ENCODE measurements around the gene CTSH. TPM values are rescaled to one million over a fixed set of nuclear protein-coding genes. Genes with fewer than 3 reads are reported as not detected.

The CTSH gene
- total and polyA plus RNA-seq, 2 of the 13 experiments (the other 11 are each of a cell fraction or from before 2014, with no cell fraction given) = 265 to 653 TPM

GRCh38 chr15:78944669-78945407, at the start of gene CTSH (continued):
- TF ChIP-seq MATR3 (CRISPR knock-in tag; IDR thresholded peaks at IDR 0.05) (no peak), ARHGAP35 (CRISPR knock-in tag; IDR thresholded peaks at IDR 0.05; ENCODE audit: borderline replicate concordance) (peak; percentile 87), CC2D1A (CRISPR knock-in tag; IDR thresholded peaks at IDR 0.05) (no peak), ZNF766 (CRISPR knock-in tag; IDR thresholded peaks at IDR 0.05; ENCODE audit: borderline replicate concordance) (peak; percentile 52; the same call in 1 of the 2 replicates), ZNF713 (CRISPR knock-in tag; IDR thresholded peaks at IDR 0.05) (no peak), ZNF280B (CRISPR knock-in tag; IDR thresholded peaks at IDR 0.05; ENCODE audit: borderline replicate concordance) (peak; percentile 59; the same call in 1 of the 2 replicates), IKZF5 (CRISPR knock-in tag; IDR thresholded peaks at IDR 0.05) (no peak; the same call in 1 of the 2 replicates), GABPB1 (CRISPR knock-in tag; IDR thresholded peaks at IDR 0.05) (peak; percentile 73; the same call in 1 of the 2 replicates), BCL6 (CRISPR knock-in tag; IDR thresholded peaks at IDR 0.05) (peak; percentile 37; the same call in 1 of the 2 replicates), MTF1 (CRISPR knock-in tag; IDR thresholded peaks at IDR 0.05) (no peak), ZBTB46 (CRISPR knock-in tag; IDR thresholded peaks at IDR 0.05; ENCODE audit: borderline replicate concordance) (no peak), DMAP1 (CRISPR knock-in tag; IDR thresholded peaks at IDR 0.05) (peak; percentile 78; the same call in 1 of the 2 replicates), BORCS8-MEF2B (CRISPR knock-in tag; IDR thresholded peaks at IDR 0.05) (peak; percentile 97), EHMT2 (IDR thresholded peaks at IDR 0.05; ENCODE audit: borderline replicate concordance, low read depth, low read length) (no peak), KDM5A (IDR thresholded peaks at IDR 0.05; ENCODE audit: borderline replicate concordance, low read length) (no peak), KAT2B (IDR thresholded peaks at IDR 0.05; ENCODE audit: borderline replicate concordance, low read depth, low read length) (no peak), SKI (IDR thresholded peaks at IDR 0.05; ENCODE audit: partially characterized antibody) (peak; percentile 55), USF2 (IDR thresholded peaks at IDR 0.05; ENCODE audit: low read depth, low read length) (no peak), USF2 (CRISPR knock-in tag; IDR thresholded peaks at IDR 0.05; ENCODE audit: borderline replicate concordance) (no peak; the same call in 1 of the 2 replicates), HCFC1 (IDR thresholded peaks at IDR 0.05; ENCODE audit: low read depth, low read length) (no peak), TBP (CRISPR knock-in tag; IDR thresholded peaks at IDR 0.05) (no peak), HDAC6 (IDR thresholded peaks at IDR 0.05; ENCODE audit: low read depth, low read length) (no peak), ZSCAN31 (CRISPR knock-in tag; IDR thresholded peaks at IDR 0.05; ENCODE audit: low read depth) (peak; percentile 89; the same call in 1 of the 2 replicates)
